HFFc6 (cell line): ENCODE results near the gene MSH3. TPM values are rescaled to one million over a fixed set of nuclear protein-coding genes. Genes with fewer than 3 reads are reported as not detected.

ENCODE experiments used
- DNase-seq: peaks from one replicate; pipeline ENCODE4 v3.0.0-alpha.2; 2018
- H3K27ac Mint-ChIP-seq: 2 replicates; pipeline ENCODE4 v1.8.0; 2020; ENCODE audit warnings: mild to moderate bottlenecking, mixed read lengths
- H3K27me3 Mint-ChIP-seq: 2 replicates; pipeline ENCODE4 v1.8.0; 2021; ENCODE audit warnings: mild to moderate bottlenecking, moderate library complexity, mixed read lengths; ENCODE audit not compliant: insufficient read depth
- H3K36me3 Mint-ChIP-seq: 2 replicates; pipeline ENCODE4 v1.8.0; 2021; ENCODE audit warnings: low read depth, mixed read lengths
- H3K4me1 Mint-ChIP-seq: 2 replicates; pipeline ENCODE4 v1.8.0; 2020; ENCODE audit warnings: low read depth, mixed read lengths
- H3K4me3 Mint-ChIP-seq: 2 replicates; pipeline ENCODE4 v1.8.0; 2020; ENCODE audit warnings: mild to moderate bottlenecking, moderate library complexity, mixed read lengths
- H3K9me3 Mint-ChIP-seq: 2 replicates; pipeline ENCODE4 v1.8.0; 2020; ENCODE audit warnings: mild to moderate bottlenecking, mixed read lengths
- CTCF ChIP-seq: fragments of 200-600 bp; sonication (generic); IDR thresholded peaks from 2 replicates; pipeline ENCODE4 v1.5.0; 2021; ENCODE audit warnings: antibody characterized with exemption, mild to moderate bottlenecking
- total RNA-seq, 6 experiments: library from RNA; stranded (reverse); fragmentation: NEBNext Ultra II Directional; extraction: Animal tissue kit (Norgen Biotek cat#: 25700); gene quantifications; 2 replicates in 1 of 6; 3 replicates in 5 of 6; pipeline ENCODE4 v1.2.3, GENCODE V29; 2021

MSH3 gene
- total RNA-seq, 6 experiments from 2014 or later: 13.6 to 14.9 (median 14.3) TPM

- no peak for DNase-seq
- TF ChIP-seq CTCF: no peak
- Mint-ChIP-seq H3K27ac (no peak overlapping the region), H3K4me3 (no peak overlapping the region), H3K36me3 (no peaks in the 10 kb centered on the region), H3K9me3 (no peaks in the 10 kb centered on the region), H3K27me3 (no peaks in the 10 kb centered on the region), H3K4me1 (peaks cover 16% of the 10 kb centered on the region)
Observed at GRCh38 chr5:80705801-80706200, 51.3 kb downstream of the MSH3 start.

GRCh38 chr5:80706835-80707447 lies 52.5 kb downstream of the MSH3 start:
- Mint-ChIP-seq H3K4me3 (no peak overlapping the region), H3K36me3 (no peaks in the 10 kb centered on the region), H3K27ac (no peak overlapping the region), H3K27me3 (no peaks in the 10 kb centered on the region), H3K9me3 (no peaks in the 10 kb centered on the region), H3K4me1 (peaks cover 16% of the 10 kb centered on the region)
- no peak for DNase-seq
- no peak for TF ChIP-seq CTCF

GRCh38 chr5:80707645-80708044 lies 53.2 kb downstream of the MSH3 start:
- DNase-seq: peak; percentile 20
- Mint-ChIP-seq H3K9me3 (no peaks in the 10 kb centered on the region), H3K4me1 (peaks cover 16% of the 10 kb centered on the region), H3K36me3 (no peaks in the 10 kb centered on the region), H3K27ac (no peak overlapping the region), H3K4me3 (no peak overlapping the region), H3K27me3 (no peaks in the 10 kb centered on the region)
- no peak for TF ChIP-seq CTCF

GRCh38 chr5:80711216-80711615 lies 56.8 kb downstream of the MSH3 start:
- no peak overlapping the region for H3K4me3 Mint-ChIP-seq
- TF ChIP-seq CTCF: no peak
- H3K9me3 Mint-ChIP-seq: no peaks in the 10 kb centered on the region
- no peaks in the 10 kb centered on the region for H3K36me3 Mint-ChIP-seq
- no peaks in the 10 kb centered on the region for H3K27me3 Mint-ChIP-seq
- peaks cover 7% of the 10 kb centered on the region for H3K4me1 Mint-ChIP-seq
- H3K27ac Mint-ChIP-seq: no peak overlapping the region
- DNase-seq: no peak

- peak; percentile 12 for DNase-seq
- Mint-ChIP-seq H3K9me3 (no peaks in the 10 kb centered on the region), H3K27me3 (no peaks in the 10 kb centered on the region), H3K27ac (no peak overlapping the region), H3K4me3 (no peak overlapping the region), H3K4me1 (peaks cover 6% of the 10 kb centered on the region; the same call in 1 of the 2 replicates), H3K36me3 (no peaks in the 10 kb centered on the region)
- peak; percentile 73 for TF ChIP-seq CTCF
Observed at GRCh38 chr5:80711938-80712337, 57.5 kb downstream of the MSH3 start.
